ENCODE results near the gene DPH1.

The DPH1 gene

DNA sequence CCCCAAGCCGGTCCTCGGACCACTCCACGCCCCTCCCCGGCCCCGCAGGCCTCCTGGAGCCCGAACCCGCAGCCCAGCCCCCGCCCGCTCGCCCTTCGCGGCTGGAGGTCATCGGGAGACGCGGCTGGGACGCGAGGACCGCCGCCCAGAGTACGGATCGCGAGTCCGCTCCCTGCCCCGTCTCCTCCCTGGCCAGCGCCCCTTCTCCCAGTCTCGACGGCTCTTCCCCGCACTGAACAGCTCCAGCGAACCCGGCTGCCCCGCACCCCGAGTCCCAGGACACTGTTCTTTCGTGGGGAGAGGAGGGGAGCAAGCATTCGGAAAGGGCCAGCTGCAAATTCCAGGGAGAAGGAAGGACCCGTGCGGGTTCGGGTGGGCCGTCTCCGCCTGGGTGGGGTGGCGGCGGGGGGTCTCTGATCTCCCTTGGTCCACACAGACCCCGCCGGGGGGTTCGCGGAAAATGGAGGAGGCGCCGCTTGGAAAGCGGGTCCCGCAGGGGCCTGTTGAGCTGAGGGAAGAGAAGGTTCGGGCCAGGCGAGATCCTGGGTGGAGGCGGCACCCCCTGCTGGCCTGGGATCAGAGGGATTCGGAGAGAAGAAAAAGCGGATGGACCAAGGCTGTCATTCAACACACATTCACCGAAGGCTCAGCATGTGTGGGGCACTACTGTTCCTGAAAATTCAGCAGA is 4.2 kb upstream of the DPH1 start:
- peak in 32 of 56 donors; percentile 8 to 74 (median 37) for DNase-seq

DNA sequence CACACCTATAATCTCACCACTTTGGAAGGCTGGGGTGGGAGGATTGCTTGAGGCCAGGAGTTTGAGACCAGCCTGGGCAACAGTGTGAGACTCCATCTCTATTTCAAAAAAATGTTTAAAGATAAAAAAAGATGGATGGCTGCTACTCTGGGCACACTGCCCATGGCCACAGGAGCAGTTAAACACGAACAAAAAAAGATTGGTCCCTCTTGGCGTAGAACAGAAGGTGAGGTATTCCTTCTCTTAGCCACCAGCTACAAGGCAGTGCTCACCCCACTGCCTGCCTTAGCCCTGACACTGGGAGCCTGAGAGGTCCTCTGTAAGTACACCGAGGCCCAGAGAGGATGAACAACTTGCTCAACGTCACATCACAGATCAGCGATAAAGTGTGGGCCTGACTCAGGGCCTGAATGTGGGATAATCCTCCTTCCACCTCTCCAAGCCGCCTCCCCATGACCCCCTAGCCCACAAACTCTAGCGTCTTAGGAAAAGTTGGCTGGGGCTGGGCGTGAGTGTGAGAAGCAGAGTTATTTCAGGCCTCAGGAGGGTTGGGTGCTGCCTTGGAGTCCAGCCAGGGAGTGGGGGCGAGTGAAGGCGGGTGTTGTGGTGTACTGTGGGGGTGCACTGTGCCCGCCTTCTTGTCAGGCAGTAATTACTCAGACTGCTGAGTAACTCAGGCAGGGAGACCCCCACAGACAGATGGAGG is 2.3 kb upstream of the DPH1 start:
- DNase-seq: no peak

DNA sequence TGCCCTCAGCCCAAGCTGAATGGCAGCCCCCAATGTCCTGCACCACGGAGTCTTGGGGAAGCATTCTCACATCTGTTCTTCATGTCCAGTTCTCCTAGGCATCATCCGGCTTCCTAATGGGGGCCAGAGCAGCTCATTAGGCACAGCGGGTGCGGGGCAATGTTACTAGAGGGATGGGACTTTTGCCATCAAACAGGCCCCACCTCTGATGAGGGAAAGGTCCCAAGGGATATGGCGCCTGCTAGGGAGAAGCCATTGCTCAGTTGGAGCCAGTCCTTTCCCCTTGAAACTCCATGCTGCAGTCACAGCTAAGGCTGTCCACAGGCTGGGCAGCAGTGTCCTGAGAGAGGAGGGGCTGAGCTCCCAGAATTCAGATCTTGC is 1.7 kb upstream of the DPH1 start:
- DNase-seq: no peak

DNA sequence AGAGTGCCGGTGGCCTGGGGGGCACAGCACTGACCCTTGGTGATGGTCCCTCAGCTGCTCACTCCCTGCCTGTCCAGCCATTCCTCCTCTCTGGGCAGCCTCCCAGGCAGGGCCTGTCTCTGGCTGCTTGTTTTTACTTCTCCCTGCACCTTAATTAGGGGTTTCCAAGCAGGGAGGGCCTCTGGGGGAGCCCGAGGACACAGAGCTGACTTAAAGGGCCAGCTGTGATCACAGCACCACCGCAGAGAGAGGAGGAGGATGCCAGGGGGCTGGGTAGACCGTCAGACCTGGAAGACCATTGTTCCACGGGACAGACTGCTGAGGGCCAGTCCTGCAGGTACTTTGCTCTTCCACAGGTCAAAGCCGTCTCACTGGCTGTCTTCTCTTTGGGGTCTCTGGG is 1.2 kb upstream of the DPH1 start:
- no peak for DNase-seq

DNA sequence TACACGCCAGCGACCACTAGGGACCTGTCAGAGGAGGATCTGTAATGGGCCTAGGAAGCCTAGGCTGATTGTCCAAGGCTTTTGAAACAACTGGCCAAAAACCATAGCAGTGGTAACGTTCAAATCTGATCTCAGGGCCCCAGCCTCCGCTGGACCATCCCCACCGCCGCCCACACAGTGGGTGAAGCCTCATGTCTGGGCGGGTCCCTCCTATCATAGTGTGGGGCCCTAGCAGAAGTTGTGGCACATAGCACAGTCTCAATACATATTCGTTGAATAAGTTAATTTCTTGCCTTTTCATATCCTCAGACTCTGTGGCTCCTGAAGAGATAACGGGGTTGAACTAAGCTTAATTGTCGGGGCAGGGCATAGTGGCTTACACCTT is 818 bp downstream of the DPH1 start:
- DNase-seq: peak in 5 of 56 donors; percentile 26 to 50 (median 38)

DNA sequence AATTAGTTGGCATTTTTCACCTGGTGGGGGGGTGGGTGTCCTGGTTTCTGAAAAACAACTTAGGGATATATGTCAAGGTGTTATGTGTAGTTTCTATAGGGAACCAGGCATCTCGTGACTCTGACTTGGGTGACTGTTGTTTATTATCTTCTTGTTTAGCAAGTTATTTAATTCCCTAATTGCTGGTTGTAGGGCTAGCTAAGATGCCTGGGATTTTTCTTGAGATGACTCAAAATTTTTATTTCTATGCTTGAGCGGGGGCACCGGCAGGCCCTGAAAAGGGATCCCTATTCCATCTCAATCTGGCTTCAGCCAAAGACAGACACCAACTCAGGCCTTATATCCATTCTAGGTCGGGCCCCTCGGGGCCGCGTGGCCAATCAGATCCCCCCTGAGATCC is 3.2 kb downstream of the DPH1 start:
- no peak for DNase-seq

DNA sequence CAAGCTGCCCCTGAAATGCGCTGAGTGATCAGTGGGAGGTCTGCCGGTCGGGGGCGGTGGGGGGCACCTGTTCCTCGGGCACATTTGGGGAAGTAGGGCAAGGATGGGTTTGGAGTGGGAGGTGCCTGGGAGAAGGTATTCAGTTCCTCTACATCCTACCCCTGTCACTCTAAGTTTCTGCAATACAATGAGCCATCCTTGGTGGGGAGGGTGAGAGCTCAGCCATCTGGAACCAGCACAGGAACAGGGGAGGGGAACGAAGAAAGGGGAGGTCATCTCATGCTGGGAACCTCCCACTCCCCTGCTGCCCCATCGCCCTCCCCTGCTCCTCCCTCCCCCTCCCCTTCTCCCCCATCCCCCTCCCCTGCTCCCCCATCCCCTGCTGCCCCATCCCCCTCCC is 4.2 kb downstream of the DPH1 start:
- no peak for DNase-seq

DNA sequence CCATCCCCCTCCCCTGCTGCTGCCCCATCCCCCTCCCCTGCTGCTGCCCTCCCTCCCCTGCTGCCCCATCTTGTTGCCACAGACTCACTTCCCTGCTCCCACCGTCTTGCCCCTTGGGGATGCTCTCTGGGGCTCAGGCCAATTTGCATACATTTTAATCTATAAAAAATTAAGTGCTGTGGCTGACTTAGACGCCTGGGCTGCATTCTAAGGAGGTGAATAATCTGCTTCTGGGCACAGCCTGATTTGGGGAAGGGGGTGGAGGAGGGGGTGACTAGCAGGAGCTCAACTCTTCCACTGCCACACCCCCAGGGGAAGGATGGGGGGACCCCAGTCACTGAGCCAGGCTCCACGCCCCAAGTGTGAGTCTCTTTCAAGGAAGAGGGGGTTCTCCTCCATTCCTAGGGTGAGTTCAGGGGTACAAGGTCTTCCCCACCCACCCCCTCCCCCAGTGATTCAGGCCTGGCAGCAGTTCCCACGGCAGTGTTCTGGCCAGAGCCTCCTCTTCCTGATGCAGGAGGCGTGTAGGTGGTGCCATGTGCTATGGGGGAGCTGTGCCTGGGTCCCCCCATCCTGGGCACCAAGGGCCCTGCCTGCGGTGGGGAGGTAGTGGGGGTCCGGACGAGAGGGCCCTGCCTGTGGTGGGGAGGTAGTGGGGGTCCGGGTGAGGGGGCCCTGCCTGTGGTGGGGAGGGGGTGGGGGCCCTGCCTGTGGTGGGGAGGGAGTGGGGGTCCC is 5.0 kb downstream of the DPH1 start:
- no peak for DNase-seq

DNA sequence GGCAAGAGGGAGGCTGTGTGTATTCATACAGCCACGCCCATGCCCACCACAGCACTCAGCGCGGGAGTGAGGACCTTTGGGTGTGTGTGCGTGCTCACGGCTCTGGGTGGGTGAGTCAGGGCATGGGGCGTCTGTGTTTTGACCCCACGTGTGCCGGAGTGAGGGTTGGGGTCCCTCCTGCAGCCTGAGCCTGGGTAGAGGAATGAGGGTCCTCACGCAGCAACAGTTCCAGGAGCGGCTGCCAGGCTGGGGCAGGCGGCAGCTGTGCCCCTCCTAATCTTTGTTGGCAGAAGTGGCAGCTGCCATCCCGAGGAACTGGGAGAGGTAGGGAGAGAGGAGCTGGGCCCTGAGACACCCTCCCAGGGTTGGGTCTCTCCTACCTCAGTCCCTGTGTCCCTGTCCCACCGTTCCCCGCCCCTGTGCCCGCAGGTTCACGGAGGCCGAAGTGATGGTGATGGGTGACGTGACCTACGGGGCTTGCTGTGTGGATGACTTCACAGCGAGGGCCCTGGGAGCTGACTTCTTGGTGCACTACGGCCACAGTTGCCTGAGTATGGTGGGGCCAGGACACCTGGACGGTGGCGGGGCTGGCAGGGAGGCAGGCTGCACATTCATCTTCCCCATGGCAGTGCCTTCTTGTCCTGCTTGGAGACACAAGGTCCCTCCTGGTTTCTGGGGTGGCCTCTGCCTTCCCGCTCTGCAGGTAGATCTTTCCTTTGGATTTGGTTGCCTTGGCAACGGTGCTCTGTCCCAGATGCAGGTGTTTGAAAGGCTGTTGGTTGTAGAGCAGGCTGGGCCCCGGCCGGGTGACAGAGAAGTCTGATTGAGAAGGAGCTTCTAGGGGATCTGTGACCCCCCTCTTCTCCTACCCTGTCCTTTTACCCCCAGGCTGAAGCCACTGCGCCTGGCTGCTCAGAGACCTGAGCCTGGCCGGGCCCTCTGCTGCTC is 5.9 kb downstream of the DPH1 start:
- DNase-seq: peak in 2 of 56 donors; percentile 14 to 38

DNA sequence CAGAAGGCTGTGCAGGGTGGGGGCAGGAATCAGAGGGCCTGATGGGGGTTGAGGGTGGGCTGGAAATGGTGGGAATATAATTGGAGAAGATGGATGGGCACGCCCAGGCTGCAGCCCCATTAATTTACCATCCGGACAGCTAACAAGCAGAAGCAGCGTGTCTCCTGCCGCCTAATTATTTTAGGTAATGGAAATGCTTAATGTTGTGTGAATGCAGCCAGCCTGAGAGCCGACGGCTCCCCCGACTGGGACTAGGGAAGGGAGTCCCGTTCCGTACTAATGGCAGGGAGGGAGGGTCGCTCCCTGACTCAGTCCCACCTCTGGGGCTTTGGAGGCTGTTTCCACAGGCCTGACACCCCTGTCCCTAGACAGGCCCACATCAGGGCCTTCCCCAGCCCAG is 7.2 kb downstream of the DPH1 start:
- no peak for DNase-seq

DNA sequence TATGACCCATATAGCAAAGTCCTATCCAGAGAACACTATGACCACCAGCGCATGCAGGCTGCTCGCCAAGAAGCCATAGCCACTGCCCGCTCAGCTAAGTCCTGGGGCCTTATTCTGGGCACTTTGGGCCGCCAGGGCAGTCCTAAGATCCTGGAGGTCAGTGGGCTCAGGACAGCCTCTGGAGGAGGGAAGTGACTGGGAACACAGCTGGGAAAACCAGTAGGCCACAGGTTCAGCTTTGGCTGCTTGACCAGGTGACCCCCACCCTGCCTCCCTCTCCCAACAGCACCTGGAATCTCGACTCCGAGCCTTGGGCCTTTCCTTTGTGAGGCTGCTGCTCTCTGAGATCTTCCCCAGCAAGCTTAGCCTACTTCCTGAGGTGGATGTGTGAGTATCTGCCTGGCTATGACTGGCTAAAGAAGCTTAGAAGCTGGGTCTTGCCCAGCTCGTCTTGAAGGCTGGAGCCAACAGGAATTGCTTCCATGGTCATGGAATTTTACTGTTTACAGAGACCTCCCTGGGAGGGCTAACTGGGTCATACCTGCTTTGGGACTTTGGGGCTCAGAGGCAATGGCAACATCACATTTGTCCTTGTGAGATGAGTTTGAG is 10.4 kb downstream of the DPH1 start:
- no peak for DNase-seq

DNA sequence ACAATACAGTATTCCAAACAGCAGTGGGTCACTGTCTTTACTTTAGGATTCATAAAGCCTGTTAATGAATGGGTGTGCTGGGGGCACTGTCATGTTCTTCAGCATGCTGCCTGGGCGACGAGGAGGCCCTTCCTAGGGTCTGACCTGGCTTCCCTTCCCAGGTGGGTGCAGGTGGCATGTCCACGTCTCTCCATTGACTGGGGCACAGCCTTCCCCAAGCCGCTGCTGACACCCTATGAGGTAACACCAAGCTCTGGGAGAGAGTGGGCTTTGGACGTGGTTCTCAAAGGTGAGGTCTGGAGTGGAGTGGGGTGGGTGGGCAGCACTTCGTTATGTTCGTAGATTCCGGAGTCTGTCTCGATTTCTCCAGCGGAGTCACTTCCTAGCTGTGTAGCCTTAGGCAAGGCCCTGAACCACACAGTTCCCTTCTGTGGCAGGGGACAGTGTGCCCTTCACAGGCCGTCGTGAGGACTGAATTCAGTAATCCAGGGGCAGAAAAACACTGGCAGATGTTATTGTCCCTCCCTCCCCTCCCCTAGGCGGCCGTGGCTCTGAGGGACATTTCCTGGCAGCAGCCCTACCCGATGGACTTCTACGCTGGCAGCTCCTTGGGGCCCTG is 11.1 kb downstream of the DPH1 start:
- DNase-seq: peak in 2 of 56 donors; percentile 37 to 50

DNA sequence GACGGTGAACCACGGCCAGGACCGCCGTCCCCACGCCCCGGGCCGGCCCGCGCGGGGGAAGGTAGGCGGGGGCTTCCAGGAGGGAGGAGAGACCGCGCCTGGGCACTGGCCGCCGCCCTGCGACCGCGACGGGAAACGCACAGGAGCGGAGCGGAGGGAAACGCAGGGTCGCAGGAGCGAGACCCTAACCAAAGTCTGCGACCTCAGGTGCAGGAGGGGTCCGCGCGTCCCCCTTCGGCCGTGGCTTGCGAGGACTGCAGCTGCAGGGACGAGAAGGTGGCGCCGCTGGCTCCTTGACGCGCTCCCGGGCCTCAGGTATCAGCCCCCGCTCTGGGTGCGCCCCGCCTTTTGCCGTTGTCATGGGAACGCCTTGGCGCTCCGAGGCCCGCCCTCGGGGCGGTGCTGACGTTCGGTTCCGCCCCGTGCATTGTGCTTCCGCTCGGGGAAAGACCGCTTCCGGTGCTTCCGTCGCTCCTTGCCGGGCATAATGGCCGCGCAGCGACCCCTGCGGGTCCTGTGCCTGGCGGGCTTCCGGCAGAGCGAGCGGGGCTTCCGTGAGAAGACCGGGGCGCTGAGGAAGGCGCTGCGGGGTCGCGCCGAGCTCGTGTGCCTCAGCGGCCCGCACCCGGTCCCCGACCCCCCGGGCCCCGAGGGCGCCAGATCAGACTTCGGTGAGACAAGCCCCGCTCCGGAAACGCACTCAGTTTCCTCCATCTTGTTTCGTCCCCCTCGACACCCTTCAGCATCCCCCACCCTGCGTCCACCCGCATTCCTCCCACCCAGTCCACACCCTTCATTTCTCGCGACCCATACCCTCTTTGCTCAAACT is 11.8 kb downstream of the DPH1 start, which contains the start of gene OVCA2:
Gene OVCA2, plus strand, starts transcription at position 462 of the 829 bp plus-strand sequence. Its CDS starts 26 bp downstream, at position 488.
- peak in 55 of 56 donors; percentile 53 to 97 (median 88) for DNase-seq

DNA sequence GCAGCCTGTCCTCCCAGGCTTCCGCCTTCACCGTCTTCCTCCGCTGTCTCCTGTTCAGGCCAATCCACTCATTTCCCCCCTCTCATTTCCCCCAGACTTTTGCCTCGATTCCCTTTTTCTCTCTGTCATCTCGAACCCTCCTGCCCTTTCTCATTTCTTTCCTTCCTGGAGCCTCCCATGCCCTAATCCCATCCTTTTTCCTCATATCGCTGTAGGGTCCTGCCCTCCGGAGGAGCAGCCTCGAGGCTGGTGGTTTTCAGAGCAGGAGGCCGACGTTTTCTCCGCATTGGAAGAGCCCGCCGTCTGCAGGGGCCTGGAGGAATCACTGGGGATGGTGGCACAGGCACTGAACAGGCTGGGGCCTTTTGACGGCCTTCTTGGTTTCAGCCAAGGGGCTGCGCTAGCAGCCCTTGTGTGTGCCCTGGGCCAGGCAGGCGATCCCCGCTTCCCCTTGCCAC is 12.5 kb downstream of the DPH1 start:
- peak in 12 of 56 donors; percentile 24 to 60 (median 37) for DNase-seq

DNA sequence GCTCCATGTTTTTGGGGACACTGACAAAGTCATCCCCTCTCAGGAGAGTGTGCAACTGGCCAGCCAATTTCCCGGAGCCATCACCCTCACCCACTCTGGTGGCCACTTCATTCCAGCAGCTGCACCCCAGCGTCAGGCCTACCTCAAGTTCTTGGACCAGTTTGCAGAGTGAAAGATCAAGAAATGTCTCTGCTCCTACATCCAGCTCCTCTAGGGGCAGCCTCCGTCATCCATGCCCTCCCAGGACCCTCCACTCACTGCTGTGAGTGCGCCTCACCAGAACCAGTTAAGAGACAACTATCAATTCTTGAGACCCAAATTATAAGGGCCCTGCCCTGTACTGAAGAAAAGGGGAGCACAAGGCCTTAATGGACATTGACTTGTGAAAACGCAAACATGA is 13.0 kb downstream of the DPH1 start:
- DNase-seq: no peak

DNA sequence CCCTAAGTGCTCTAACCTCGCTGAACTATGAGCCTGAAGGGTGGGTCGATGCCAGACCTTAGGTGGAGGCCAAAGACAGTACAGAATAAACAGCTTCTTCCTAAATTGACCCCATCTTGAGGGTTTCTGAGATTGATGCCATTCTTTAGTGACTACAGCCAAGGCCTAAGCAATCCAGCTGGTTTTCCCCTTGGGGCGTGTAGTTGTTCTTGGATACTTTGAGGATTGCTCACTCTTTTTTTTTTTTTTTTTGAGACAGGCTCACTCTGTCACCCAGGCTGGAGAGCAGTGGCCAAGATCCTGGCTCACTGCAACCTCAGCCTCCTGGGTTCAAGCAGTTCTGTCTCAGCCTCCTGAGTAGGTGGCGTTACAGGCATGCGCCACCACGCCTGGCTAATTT is 13.8 kb downstream of the DPH1 start:
- no peak for DNase-seq

DNA sequence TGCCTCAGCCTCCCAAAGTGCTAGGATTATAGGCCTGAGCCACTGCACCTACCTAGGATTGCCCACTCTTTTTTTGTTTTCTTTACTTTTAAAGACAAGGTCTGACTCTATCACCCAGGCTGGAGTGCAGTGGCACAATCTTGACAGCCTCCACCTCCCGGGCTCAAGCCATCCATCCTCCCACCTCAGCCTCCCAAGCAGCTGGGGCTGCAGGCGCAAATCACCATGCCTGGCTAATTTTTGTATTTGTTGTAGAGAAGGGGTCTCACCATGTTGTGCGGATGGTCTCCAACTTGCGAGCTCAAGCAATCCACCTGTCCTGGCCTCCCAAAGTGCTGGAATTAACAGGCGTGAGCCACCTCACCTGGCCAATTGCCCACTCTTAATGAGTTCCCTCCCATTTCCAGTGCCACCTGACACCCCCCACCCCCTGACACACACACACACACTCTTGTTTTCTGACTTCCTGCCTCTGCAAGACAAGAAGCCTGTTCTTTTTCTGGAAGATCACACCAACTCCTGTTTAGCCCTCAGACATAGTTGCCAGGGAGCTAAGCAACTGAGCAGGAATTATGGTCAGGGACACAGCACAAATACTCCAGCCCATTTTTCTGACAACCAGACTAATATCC is 14.4 kb downstream of the DPH1 start:
- DNase-seq: no peak

DNA sequence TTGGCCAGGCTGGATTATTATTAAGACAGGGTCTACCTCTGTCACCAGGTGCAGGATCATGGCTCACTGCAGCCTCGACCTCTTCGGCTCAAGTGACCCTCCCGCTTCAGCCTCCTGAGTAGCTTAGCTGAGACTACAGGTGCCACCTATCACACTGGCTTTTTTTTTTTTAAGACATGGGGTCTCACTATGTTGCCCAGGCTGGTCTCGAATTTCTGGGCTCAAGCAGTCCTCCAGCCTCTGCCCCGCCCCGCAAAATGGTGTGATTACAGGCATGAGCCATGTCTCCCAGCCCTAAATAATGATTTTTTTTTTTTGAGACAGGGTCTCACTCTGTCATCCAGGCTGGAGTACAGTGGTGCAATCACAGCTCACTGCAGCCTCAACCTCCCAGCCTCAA is 17.6 kb downstream of the DPH1 start:
- no peak for DNase-seq

DNA sequence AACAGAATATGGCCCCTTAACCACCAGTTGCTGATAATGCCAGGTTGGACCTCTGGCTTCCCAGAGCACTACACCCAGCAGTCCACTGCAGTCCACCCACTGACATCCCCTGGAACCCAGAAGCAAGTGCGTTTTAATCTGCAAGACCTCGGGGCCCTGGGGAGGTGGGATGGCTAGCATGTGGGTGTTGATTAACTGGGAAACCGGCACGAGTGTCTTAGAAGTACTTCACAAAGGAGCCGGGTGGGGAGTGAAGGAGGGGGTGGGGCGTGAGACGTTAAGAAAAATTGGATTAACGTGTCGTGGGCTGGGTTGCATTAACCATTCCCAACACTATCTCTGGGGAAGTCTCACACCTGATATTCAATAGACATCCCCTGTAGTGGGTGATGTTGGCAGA is 18.9 kb downstream of the DPH1 start:
- peak in 2 of 56 donors; percentile 6 to 26 for DNase-seq

Measured in nucleus accumbens (tissue), 56 donors.